Transverse colon (tissue), 4 donors: ENCODE results near the gene FBXL4.

Experiments used
- CTCF ChIP-seq, 5 experiments: fragments of 200-600 bp in 3 of 5; fragments of 450-650 bp in 2 of 5; sonication (generic) in 3 of 5; IDR thresholded peaks; 1 replicate in 2 of 5; 2 replicates in 3 of 5; pipeline ENCODE4 v1.5.1; 2016 to 2017; ENCODE audit warnings: antibody characterized with exemption in 5 of 5, inconsistent platforms in 3 of 5, mild to moderate bottlenecking in 2 of 5, moderate library complexity in 1 of 5
- EP300 ChIP-seq: sonication (generic); formaldehyde crosslinking; IDR thresholded peaks from one replicate; pipeline ENCODE4 v1.6.1; 2017; ENCODE audit warnings: antibody characterized with exemption, low read depth
- POLR2A ChIP-seq: fragments of 450-650 bp; IDR thresholded peaks from one replicate; pipeline ENCODE4 v1.6.1; 2016; ENCODE audit warnings: antibody characterized with exemption, mild to moderate bottlenecking, moderate library complexity
- POLR2AphosphoS5 ChIP-seq, 3 donors: sonication (generic); formaldehyde crosslinking; IDR thresholded peaks; one replicate each; pipeline ENCODE4 v1.6.1; 2016; ENCODE audit warnings: antibody characterized with exemption in 3 of 3

GRCh38 chr6:98995116-98995515 is 47.4 kb upstream of the FBXL4 start:
- no peak for TF ChIP-seq POLR2AphosphoS5 (IDR thresholded peaks at IDR 0.05)
- no peak for TF ChIP-seq CTCF (IDR thresholded peaks at IDR 0.05)
- no peak for TF ChIP-seq POLR2A
- TF ChIP-seq EP300: no peak
